K562 (cell line): ENCODE measurements around the gene MEIKIN. TPM values are rescaled to one million over a fixed set of nuclear protein-coding genes. Genes with fewer than 3 reads are reported as not detected.

ENCODE experiments used
- ARID2 ChIP-seq: fragments of 450-650 bp; IDR thresholded peaks from 2 replicates; pipeline ENCODE4 v1.6.1; 2017; ENCODE audit warnings: antibody characterized with exemption, mild to moderate bottlenecking
- E2F4 ChIP-seq: sonication (generic); formaldehyde crosslinking; IDR thresholded peaks from 2 replicates; pipeline ENCODE4 v1.8.0; 2022; ENCODE audit warnings: mild to moderate bottlenecking, low read depth, missing genetic modification reagents
- EP300 ChIP-seq: IDR thresholded peaks from 2 replicates; pipeline ENCODE4 v1.6.1; 2012; ENCODE audit warnings: low read length, improper control_type of control experiment
- FOXO4 ChIP-seq: fragments of 450-650 bp; formaldehyde crosslinking; IDR thresholded peaks from 2 replicates; pipeline ENCODE4 v1.4.0; 2020; ENCODE audit warnings: mild to moderate bottlenecking, moderate library complexity
- HDAC6 ChIP-seq: IDR thresholded peaks from 2 replicates; pipeline ENCODE4 v1.6.1; 2012; ENCODE audit warnings: low read depth, mild to moderate bottlenecking, control low read depth, inconsistent platforms, low read length, moderate library complexity
- HDAC8 ChIP-seq: fragments of 450-650 bp; IDR thresholded peaks from 2 replicates; pipeline ENCODE4 v1.6.1; 2016; ENCODE audit warnings: mild to moderate bottlenecking, missing genetic modification characterization, moderate library complexity, missing compliant biosample characterization
- HMGXB4 ChIP-seq: sonication (generic); formaldehyde crosslinking; IDR thresholded peaks from 2 replicates; pipeline ENCODE4 v1.8.1; 2023; ENCODE audit warnings: mild to moderate bottlenecking, missing genetic modification reagents
- IRF2 ChIP-seq: sonication (generic); formaldehyde crosslinking; IDR thresholded peaks from 2 replicates; pipeline ENCODE4 v1.8.1; 2022; ENCODE audit warnings: mild to moderate bottlenecking, missing genetic modification reagents
- KAT7 ChIP-seq: sonication (generic); formaldehyde crosslinking; IDR thresholded peaks from 2 replicates; pipeline ENCODE4 v1.8.0; 2022; ENCODE audit warnings: missing genetic modification reagents, mild to moderate bottlenecking, borderline replicate concordance
- KLF6 ChIP-seq: fragments of 250-450 bp; sonication (Bioruptor Pico); IDR thresholded peaks from 2 replicates; pipeline ENCODE4 v1.4.0; 2020; ENCODE audit warnings: mild to moderate bottlenecking, moderate library complexity, borderline replicate concordance
- MLX ChIP-seq, 2 experiments: fragments of 450-650 bp in 1 of 2; sonication (generic) in 1 of 2; formaldehyde crosslinking; conservative IDR thresholded peaks; 2 replicates each; pipeline versions ENCODE4 v1.4.0 to v1.8.1; 2020 to 2022; ENCODE audit warnings: mild to moderate bottlenecking in 1 of 2, missing genetic modification reagents in 1 of 2
- MXD1 ChIP-seq: fragments of 250-450 bp; sonication (Bioruptor Pico); IDR thresholded peaks from 2 replicates; pipeline ENCODE4 v1.8.0; 2021; ENCODE audit warnings: borderline replicate concordance, mild to moderate bottlenecking, moderate library complexity; ENCODE audit not compliant: poor library complexity, severe bottlenecking
- NFATC3 ChIP-seq: fragments of 450-650 bp; IDR thresholded peaks from 2 replicates; pipeline ENCODE4 v1.6.1; 2017; ENCODE audit warnings: mild to moderate bottlenecking
- PURB ChIP-seq: sonication (generic); formaldehyde crosslinking; IDR thresholded peaks from 2 replicates; pipeline ENCODE4 v1.9.0; 2021; ENCODE audit warnings: low read depth, mild to moderate bottlenecking, missing genetic modification reagents
- PYGO2 ChIP-seq: fragments of 450-650 bp; IDR thresholded peaks from 2 replicates; pipeline ENCODE4 v1.6.1; 2016; ENCODE audit warnings: mild to moderate bottlenecking, missing genetic modification characterization, moderate library complexity, missing compliant biosample characterization
- SMAD1 ChIP-seq: fragments of 150-350 bp; IDR thresholded peaks from 2 replicates; pipeline ENCODE4 v1.6.1; 2014; ENCODE audit warnings: low read length, low read depth; ENCODE audit not compliant: partially characterized antibody
- SMAD4 ChIP-seq: fragments of 250-450 bp; sonication (Bioruptor Pico); conservative IDR thresholded peaks from 2 replicates; pipeline ENCODE4 v1.8.0; 2021; ENCODE audit warnings: inconsistent platforms, mild to moderate bottlenecking, moderate library complexity
- SMARCE1 ChIP-seq: fragments of 450-650 bp; IDR thresholded peaks from 2 replicates; pipeline ENCODE4 v1.7.1; 2016; ENCODE audit warnings: mild to moderate bottlenecking
- TAF7 ChIP-seq: fragments of 450-650 bp; IDR thresholded peaks from 2 replicates; pipeline ENCODE4 v1.6.1; 2016; ENCODE audit warnings: missing genetic modification characterization, missing compliant biosample characterization
- polyA plus RNA-seq, 8 experiments: library from polyadenylated mRNA; depleted of rRNA in 4 of 8; stranded (reverse) in 5 of 8; unstranded in 3 of 8; fragments of >200 nt; fragmentation: Nextera tagmentation in 2 of 8; fragmentation: Illumina TruSeq in 1 of 8; extraction: Ambion mirVana in 2 of 8; extraction: Trizol in 1 of 8; gene quantifications; 2 replicates each; pipeline versions ENCODE4 v1.2.1 to v1.2.3, GENCODE V29; 2011 to 2014; ENCODE audit warnings: inconsistent platforms in 1 of 8, missing spikeins in 1 of 8
- total RNA-seq, 7 experiments: library from RNA; depleted of rRNA in 6 of 7; stranded (reverse); fragments of >200 nt in 6 of 7; fragmentation: Illumina TruSeq in 2 of 7; extraction: Trizol in 2 of 7; gene quantifications; 2 replicates each; pipeline versions ENCODE4 v1.2.1 to v1.2.3, GENCODE V29; 2011 to 2021; ENCODE audit warnings: low replicate concordance in 1 of 7

The MEIKIN gene
- total and polyA plus RNA-seq, 9 of the 15 experiments (the other 6 are each of a cell fraction or from before 2014, with no cell fraction given): 0.18 TPM; not detected in 8

- TF ChIP-seq FOXO4 (CRISPR knock-in tag) (no peak; the same call in 1 of the 2 replicates), KAT7 (CRISPR knock-in tag) (no peak; the same call in 1 of the 2 replicates), TAF7 (tag) (peak; percentile 89), SMARCE1 (no peak), MLX (CRISPR knock-in tag; conservative IDR thresholded peaks at IDR 0.05) (peak in 1 of 2 experiments; percentile 30; a peak in 3 of 4 replicates), E2F4 (CRISPR knock-in tag) (peak; percentile 47; the same call in 1 of the 2 replicates), SMAD1 (peak; percentile 74), HDAC6 (no peak), HDAC8 (tag) (0 out of 2 replicates have a peak, but pooled peaks have one; percentile 60), PURB (CRISPR knock-in tag) (no peak), MXD1 (peak; percentile 17), EP300 (peak; percentile 72), NFATC3 (no peak), PYGO2 (tag) (no peak), HMGXB4 (CRISPR knock-in tag) (peak; percentile 81), ARID2 (0 out of 2 replicates have a peak, but pooled peaks have one; percentile 4), SMAD4 (CRISPR knock-in tag) (peak; percentile 83), IRF2 (CRISPR knock-in tag) (no peak), KLF6 (CRISPR knock-in tag) (peak; percentile 23; the same call in 1 of the 2 replicates)
Measured at GRCh38 chr5:131796793-131797693, 148.4 kb downstream of the MEIKIN start, which contains the start of gene FNIP1 (continued).
